Osteoblast (primary cell): ENCODE results near the gene CKLF. TPM values are rescaled to one million over a fixed set of nuclear protein-coding genes. Genes with fewer than 3 reads are reported as not detected.

Experiments
- DNase-seq: peaks from one replicate; pipeline ENCODE4 v3.0.0; 2011; ENCODE audit warnings: low spot score, mixed read lengths; ENCODE audit not compliant: insufficient read length; ENCODE audit errors: missing footprints
- H2AFZ ChIP-seq: 2 replicates; pipeline ENCODE4 v1.6.0; 2011; ENCODE audit warnings: mild to moderate bottlenecking, low read length
- H3K27ac ChIP-seq: 2 replicates; pipeline ENCODE4 v1.5.1; 2011; ENCODE audit warnings: mild to moderate bottlenecking, low read depth, low read length, moderate library complexity
- H3K27me3 ChIP-seq: 2 replicates; pipeline ENCODE4 v1.6.0; 2012; ENCODE audit warnings: mild to moderate bottlenecking, control low read depth, inconsistent platforms, low read length, moderate library complexity; ENCODE audit not compliant: insufficient read depth
- H3K36me3 ChIP-seq: 2 replicates; pipeline ENCODE4 v1.5.1; 2011; ENCODE audit warnings: mild to moderate bottlenecking, low read length, control low read depth, moderate library complexity; ENCODE audit not compliant: insufficient read depth
- H3K4me1 ChIP-seq: 2 replicates; pipeline ENCODE4 v1.5.1; 2011; ENCODE audit warnings: mild to moderate bottlenecking, low read length, control low read depth, moderate library complexity; ENCODE audit not compliant: insufficient read depth
- H3K4me2 ChIP-seq: 2 replicates; pipeline ENCODE4 v1.6.0; 2011; ENCODE audit warnings: mild to moderate bottlenecking, low read length; ENCODE audit not compliant: insufficient read depth
- H3K4me3 ChIP-seq: fragments of 200-600 bp; sonication (generic); 3 replicates; pipeline ENCODE4 v1.5.1; 2012; ENCODE audit warnings: mild to moderate bottlenecking, low read length, inconsistent platforms; ENCODE audit not compliant: insufficient read depth
- H3K79me2 ChIP-seq: 2 replicates; pipeline ENCODE4 v1.6.0; 2012; ENCODE audit warnings: mild to moderate bottlenecking, low read length, control low read depth, inconsistent platforms; ENCODE audit not compliant: insufficient read depth
- H3K9me3 ChIP-seq: 2 replicates; pipeline ENCODE4 v1.5.1; 2011; ENCODE audit warnings: low read depth, low read length, control low read depth
- H4K20me1 ChIP-seq: 2 replicates; pipeline ENCODE4 v1.6.0; 2012; ENCODE audit warnings: mild to moderate bottlenecking, low read length, control low read depth; ENCODE audit not compliant: insufficient read depth
- total RNA-seq: library from RNA; depleted of rRNA; stranded (reverse); fragments of >200 nt; gene quantifications from 2 replicates; pipeline ENCODE4 v1.2.3, GENCODE V29; 2012
- TF ChIP-seq, protein P1 (sequence below): IDR thresholded peaks from 2 replicates; pipeline ENCODE4 v1.5.1; 2011; ENCODE audit warnings: mild to moderate bottlenecking, low read depth, low read length, moderate library complexity; ENCODE audit errors: extremely low read depth

The CKLF gene, protein sequence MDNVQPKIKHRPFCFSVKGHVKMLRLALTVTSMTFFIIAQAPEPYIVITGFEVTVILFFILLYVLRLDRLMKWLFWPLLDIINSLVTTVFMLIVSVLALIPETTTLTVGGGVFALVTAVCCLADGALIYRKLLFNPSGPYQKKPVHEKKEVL
- 46.0 and 48.9 TPM in 2 replicates for total RNA-seq

DNA sequence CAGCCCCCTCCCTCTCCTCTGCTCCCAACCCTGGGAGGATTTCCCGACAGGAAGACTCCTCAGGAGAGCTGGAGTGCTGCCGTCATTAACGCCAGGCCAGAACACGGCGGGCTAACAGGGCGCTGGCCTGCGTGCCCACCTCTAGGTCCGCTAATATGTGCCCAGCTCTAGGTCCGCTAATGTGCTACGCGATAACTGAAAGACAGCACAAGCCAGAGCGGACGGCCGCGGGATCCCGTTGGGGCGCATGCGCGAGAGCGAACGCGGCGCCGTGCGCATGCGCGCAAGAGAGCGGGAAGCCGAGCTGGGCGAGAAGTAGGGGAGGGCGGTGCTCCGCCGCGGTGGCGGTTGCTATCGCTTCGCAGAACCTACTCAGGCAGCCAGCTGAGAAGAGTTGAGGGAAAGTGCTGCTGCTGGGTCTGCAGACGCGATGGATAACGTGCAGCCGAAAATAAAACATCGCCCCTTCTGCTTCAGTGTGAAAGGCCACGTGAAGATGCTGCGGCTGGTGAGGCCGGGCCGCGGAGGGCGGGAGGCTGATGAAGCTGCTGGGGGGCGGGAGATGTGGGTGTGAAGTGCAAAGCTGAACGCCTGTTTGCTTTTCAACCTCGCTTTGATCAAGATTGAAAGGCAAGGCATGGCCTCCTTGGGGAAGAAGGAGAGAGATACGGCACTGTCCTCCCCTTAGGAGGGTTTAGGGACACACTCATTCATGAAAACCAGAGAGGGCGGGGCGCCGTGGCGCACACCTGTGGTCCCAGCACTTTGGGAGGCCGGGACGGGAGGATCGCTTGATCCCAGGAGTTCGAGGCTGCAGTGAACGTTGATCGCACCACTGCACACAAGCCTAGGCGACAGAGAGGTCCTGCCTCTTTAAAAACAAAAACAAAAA, at the start of gene CKLF:
Gene CKLF, plus strand, starts transcription at position 291 of the 892 bp plus-strand sequence. Its CDS starts 140 bp downstream, at position 431.
- H3K4me1 ChIP-seq, result peaks cover 38% of the 10 kb centered on the region
- H3K79me2 ChIP-seq, result peaks cover 44% of the 10 kb centered on the region
- H3K36me3 ChIP-seq, result peaks cover 2% of the 10 kb centered on the region
- H2AFZ ChIP-seq, result peak within 1 kb of the TSS; percentile 98
- H3K27ac ChIP-seq, result peak within 1 kb of the TSS; percentile 84
- TF ChIP-seq, protein P1, sequence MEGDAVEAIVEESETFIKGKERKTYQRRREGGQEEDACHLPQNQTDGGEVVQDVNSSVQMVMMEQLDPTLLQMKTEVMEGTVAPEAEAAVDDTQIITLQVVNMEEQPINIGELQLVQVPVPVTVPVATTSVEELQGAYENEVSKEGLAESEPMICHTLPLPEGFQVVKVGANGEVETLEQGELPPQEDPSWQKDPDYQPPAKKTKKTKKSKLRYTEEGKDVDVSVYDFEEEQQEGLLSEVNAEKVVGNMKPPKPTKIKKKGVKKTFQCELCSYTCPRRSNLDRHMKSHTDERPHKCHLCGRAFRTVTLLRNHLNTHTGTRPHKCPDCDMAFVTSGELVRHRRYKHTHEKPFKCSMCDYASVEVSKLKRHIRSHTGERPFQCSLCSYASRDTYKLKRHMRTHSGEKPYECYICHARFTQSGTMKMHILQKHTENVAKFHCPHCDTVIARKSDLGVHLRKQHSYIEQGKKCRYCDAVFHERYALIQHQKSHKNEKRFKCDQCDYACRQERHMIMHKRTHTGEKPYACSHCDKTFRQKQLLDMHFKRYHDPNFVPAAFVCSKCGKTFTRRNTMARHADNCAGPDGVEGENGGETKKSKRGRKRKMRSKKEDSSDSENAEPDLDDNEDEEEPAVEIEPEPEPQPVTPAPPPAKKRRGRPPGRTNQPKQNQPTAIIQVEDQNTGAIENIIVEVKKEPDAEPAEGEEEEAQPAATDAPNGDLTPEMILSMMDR, result no peak
- no peaks in the 10 kb centered on the region for H3K9me3 ChIP-seq
- H3K4me3 ChIP-seq, result peak within 1 kb of the TSS; percentile 88
- DNase-seq, result peak; percentile 99
- H3K27me3 ChIP-seq, result no peaks in the 10 kb centered on the region
- H4K20me1 ChIP-seq, result no peaks in the 10 kb centered on the region
- H3K4me2 ChIP-seq, result peak within 1 kb of the TSS; percentile 96

DNA sequence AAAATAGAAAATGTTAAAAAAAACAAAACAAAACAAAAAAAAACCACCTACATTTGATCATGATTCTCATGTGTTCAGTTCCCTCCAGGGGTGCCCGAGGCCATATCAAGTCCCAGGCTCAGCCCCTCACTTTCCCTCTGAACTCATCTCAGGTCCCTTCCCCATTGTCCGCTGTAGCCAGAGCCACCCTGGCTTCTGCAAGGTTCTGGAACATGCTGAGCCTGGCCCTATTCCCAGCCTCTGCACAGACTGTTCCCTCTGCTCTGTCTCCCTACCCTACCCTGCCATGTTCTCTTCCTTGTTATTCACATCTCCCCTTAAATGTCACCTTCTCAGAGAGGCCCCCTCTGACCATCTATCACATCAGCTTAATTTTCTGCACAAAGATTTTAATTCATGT, 49.3 kb upstream of the CKLF start:
- Histone ChIP-seq H4K20me1 (no peaks in the 10 kb centered on the region), H3K4me1 (peaks cover 23% of the 10 kb centered on the region), H3K4me2 (no peak overlapping the region), H3K36me3 (no peaks in the 10 kb centered on the region), H2AFZ (no peak overlapping the region), H3K27me3 (no peaks in the 10 kb centered on the region), H3K4me3 (no peak overlapping the region), H3K27ac (no peak overlapping the region), H3K9me3 (no peaks in the 10 kb centered on the region), H3K79me2 (no peaks in the 10 kb centered on the region)
- TF ChIP-seq, protein P1, result no peak
- peak; percentile 10 for DNase-seq

DNA sequence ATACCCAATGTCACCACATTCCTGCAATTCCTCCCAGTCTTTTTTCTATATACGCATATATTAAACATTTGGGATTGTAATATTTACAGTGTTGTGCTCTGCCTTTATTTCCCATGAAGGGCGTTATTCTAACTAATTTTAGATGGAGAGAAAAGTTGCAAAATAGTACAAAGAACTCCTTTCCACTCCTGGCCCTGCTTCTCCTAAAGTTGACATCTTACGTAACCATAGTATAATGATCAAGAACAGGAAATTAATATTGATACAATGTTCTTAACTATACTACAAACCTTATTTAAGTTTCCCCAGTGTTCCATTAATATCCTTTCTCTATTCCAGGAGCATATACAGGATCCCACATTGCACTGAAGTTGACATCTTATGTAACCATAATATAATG, 48.8 kb upstream of the CKLF start:
- Histone ChIP-seq H4K20me1 (no peaks in the 10 kb centered on the region), H3K4me1 (peaks cover 29% of the 10 kb centered on the region), H3K4me2 (no peak overlapping the region), H3K27me3 (no peaks in the 10 kb centered on the region), H3K36me3 (no peaks in the 10 kb centered on the region), H3K4me3 (no peak overlapping the region), H3K9me3 (no peaks in the 10 kb centered on the region), H2AFZ (no peak overlapping the region), H3K79me2 (no peaks in the 10 kb centered on the region), H3K27ac (no peak overlapping the region)
- TF ChIP-seq, protein P1, result no peak
- no peak for DNase-seq

DNA sequence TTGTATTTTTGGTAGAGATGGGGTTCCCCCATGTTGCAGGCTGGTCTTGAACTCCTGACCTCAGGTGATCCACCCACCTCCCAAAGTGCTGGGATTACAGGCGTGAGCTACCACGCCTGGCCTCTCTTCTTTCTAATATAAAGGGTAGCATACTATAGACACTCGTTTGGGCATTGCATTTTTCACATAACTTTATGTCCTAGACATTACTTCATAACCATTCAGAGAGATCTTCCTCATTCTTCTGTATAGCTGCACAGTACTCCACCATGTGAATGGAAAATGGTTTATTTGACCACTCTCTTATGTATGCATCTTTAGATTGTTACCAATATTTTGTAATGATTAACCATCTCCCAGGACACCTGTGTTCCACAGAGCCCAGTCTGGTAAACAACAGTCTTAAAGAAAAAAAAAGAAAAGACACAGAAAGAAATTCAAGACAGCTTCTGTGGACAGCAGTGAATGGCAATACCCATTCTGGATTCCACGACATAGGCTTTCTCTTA, 44.6 kb upstream of the CKLF start:
- Histone ChIP-seq H3K79me2 (no peaks in the 10 kb centered on the region), H3K4me1 (peaks cover 40% of the 10 kb centered on the region), H2AFZ (no peak overlapping the region), H3K4me2 (no peak overlapping the region), H3K27me3 (no peaks in the 10 kb centered on the region), H3K4me3 (no peak overlapping the region), H3K9me3 (no peaks in the 10 kb centered on the region), H4K20me1 (no peaks in the 10 kb centered on the region), H3K27ac (no peak overlapping the region), H3K36me3 (no peaks in the 10 kb centered on the region)
- no peak for DNase-seq
- TF ChIP-seq, protein P1, result no peak
